IMR-90 (cell line): ENCODE measurements around the gene CD72. TPM values are rescaled to one million over a fixed set of nuclear protein-coding genes. Genes with fewer than 3 reads are reported as not detected.

Experiments used
- ATAC-seq: fragments of 200-7000 bp; cut with Tn5 transposase; 2 replicates; pipeline ENCODE4 v1.9.1; 2020; ENCODE audit warnings: low read depth, mild to moderate bottlenecking, moderate library complexity
- BruUV-seq: library from RNA; stranded (reverse); fragments of 400-500 nt; replicated peaks from 2 replicates; lab custom pipeline; 2021; lab: Mats Ljungman, UMichigan
- CTCF ChIA-PET: fragments of 300-600 bp; formaldehyde crosslinking; extraction: SDS; loops from one replicate; lab custom pipeline; 2021; ENCODE audit warnings: antibody characterized with exemption; lab: Yijun Ruan, JAX
- POLR2A ChIA-PET: fragments of 300-600 bp; sonication (Branson Sonifier 250); formaldehyde crosslinking; loops from one replicate; lab custom pipeline; 2022; ENCODE audit warnings: antibody characterized with exemption; ENCODE audit not compliant: unreplicated experiment; lab: Charles Lee
- DNase-seq: peaks from one replicate; pipeline ENCODE4 v3.0.0; 2013
- H2AFZ ChIP-seq: replicated peaks from 2 replicates; pipeline ENCODE3; 2013; ENCODE audit warnings: low read length, mild to moderate bottlenecking; ENCODE audit not compliant: poor library complexity
- H2AK5ac ChIP-seq: 2 replicates; pipeline ENCODE4 v1.6.1; 2013; ENCODE audit warnings: low read depth, low read length, inconsistent platforms
- H2AK9ac ChIP-seq: replicated peaks from 2 replicates; pipeline ENCODE3; 2013; ENCODE audit warnings: mild to moderate bottlenecking, low read depth, low read length, moderate library complexity; ENCODE audit not compliant: poor library complexity
- H2BK120ac ChIP-seq: 2 replicates; pipeline ENCODE4 v1.6.1; 2013; ENCODE audit warnings: low read depth, low read length, inconsistent platforms
- H2BK15ac ChIP-seq: 3 replicates; pipeline ENCODE4 v1.6.1; 2013; ENCODE audit warnings: low read depth, low read length, inconsistent platforms
- H2BK20ac ChIP-seq: 2 replicates; pipeline ENCODE4 v1.6.1; 2013; ENCODE audit warnings: low read depth, mild to moderate bottlenecking, inconsistent platforms, low read length, moderate library complexity
- H2BK5ac ChIP-seq: 2 replicates; pipeline ENCODE4 v1.6.1; 2013; ENCODE audit warnings: mild to moderate bottlenecking, low read depth, low read length, inconsistent platforms; ENCODE audit not compliant: poor library complexity, severe bottlenecking
- H3K14ac ChIP-seq: replicated peaks from 2 replicates; pipeline ENCODE4 v1.6.1; 2013; ENCODE audit warnings: low read depth, low read length, inconsistent platforms
- H3K18ac ChIP-seq: 2 replicates; pipeline ENCODE4 v1.6.1; 2013; ENCODE audit warnings: low read depth, low read length, control low read depth
- H3K23ac ChIP-seq: 2 replicates; pipeline ENCODE4 v1.6.1; 2013; ENCODE audit warnings: low read depth, low read length, inconsistent platforms
- H3K27ac ChIP-seq: 2 replicates; pipeline ENCODE4 v1.5.1; 2013; ENCODE audit warnings: mild to moderate bottlenecking, control low read depth, low read length; ENCODE audit not compliant: insufficient read depth
- H3K27me3 ChIP-seq: 2 replicates; pipeline ENCODE4 v1.6.1; 2013; ENCODE audit warnings: low read length; ENCODE audit not compliant: control insufficient read depth, insufficient read depth
- H3K36me3 ChIP-seq: 2 replicates; pipeline ENCODE4 v1.6.1; 2013; ENCODE audit warnings: low read length, mixed read lengths; ENCODE audit not compliant: control insufficient read depth, insufficient read depth
- H3K4ac ChIP-seq: 2 replicates; pipeline ENCODE4 v1.6.1; 2013; ENCODE audit warnings: low read depth, low read length, inconsistent platforms
- H3K4me1 ChIP-seq: 2 replicates; pipeline ENCODE4 v1.6.1; 2013; ENCODE audit warnings: low read length, mixed read lengths; ENCODE audit not compliant: control insufficient read depth, insufficient read depth
- H3K4me2 ChIP-seq: 2 replicates; pipeline ENCODE4 v1.6.1; 2013; ENCODE audit warnings: low read depth, mild to moderate bottlenecking, control low read depth, low read length, moderate library complexity
- H3K4me3 ChIP-seq: 2 replicates; pipeline ENCODE4 v1.5.1; 2013; ENCODE audit warnings: low read depth, mild to moderate bottlenecking, control low read depth, low read length, moderate library complexity; ENCODE audit not compliant: insufficient read depth
- H3K56ac ChIP-seq: 2 replicates; pipeline ENCODE4 v1.6.1; 2013; ENCODE audit warnings: low read length, inconsistent platforms; ENCODE audit not compliant: insufficient read depth; ENCODE audit errors: extremely low read depth
- H3K79me1 ChIP-seq, 2 experiments: 2 replicates each; pipeline ENCODE4 v1.6.1; 2013; ENCODE audit warnings: low read length in 2 of 2, inconsistent platforms in 1 of 2, low read depth in 1 of 2
- H3K9ac ChIP-seq: 2 replicates; pipeline ENCODE4 v1.6.1; 2013; ENCODE audit warnings: low read depth, low read length, control low read depth
- H3K9me1 ChIP-seq: 2 replicates; pipeline ENCODE4 v1.6.1; 2013; ENCODE audit warnings: low read length, inconsistent platforms; ENCODE audit not compliant: insufficient read depth
- H3K9me3 ChIP-seq: 2 replicates; pipeline ENCODE4 v1.6.1; 2013; ENCODE audit warnings: low read length; ENCODE audit not compliant: control insufficient read depth, insufficient read depth
- H4K20me1 ChIP-seq: 2 replicates; pipeline ENCODE4 v1.6.1; 2013; ENCODE audit warnings: low read length, inconsistent platforms; ENCODE audit not compliant: insufficient read depth
- H4K5ac ChIP-seq: 2 replicates; pipeline ENCODE4 v1.6.1; 2013; ENCODE audit warnings: mild to moderate bottlenecking, low read depth, low read length, control low read depth
- H4K8ac ChIP-seq, 2 experiments: 2 replicates each; pipeline ENCODE4 v1.6.1; 2013; ENCODE audit warnings: low read depth in 2 of 2, low read length in 2 of 2, control low read depth in 1 of 2, inconsistent platforms in 1 of 2
- H4K91ac ChIP-seq: 2 replicates; pipeline ENCODE4 v1.6.1; 2013; ENCODE audit warnings: low read depth, low read length, inconsistent platforms; ENCODE audit not compliant: insufficient read depth
- CEBPB ChIP-seq: IDR thresholded peaks from 2 replicates; pipeline ENCODE4 v1.6.1; 2012; ENCODE audit warnings: low read depth, low read length, improper control_type of control experiment
- CHD1 ChIP-seq: IDR thresholded peaks from 2 replicates; pipeline ENCODE4 v1.6.1; 2012; ENCODE audit warnings: low read depth, low read length, improper control_type of control experiment
- NFE2L2 ChIP-seq: fragments of 150-350 bp; IDR thresholded peaks from 2 replicates; pipeline ENCODE4 v1.6.1; 2016; ENCODE audit warnings: low read depth, mild to moderate bottlenecking, low read length
- POLR2A ChIP-seq: IDR thresholded peaks from 2 replicates; pipeline ENCODE4 v1.6.1; 2012; ENCODE audit warnings: mild to moderate bottlenecking, low read depth, low read length
- RAD21 ChIP-seq: IDR thresholded peaks from 2 replicates; pipeline ENCODE4 v1.6.1; 2012; ENCODE audit warnings: low read length, improper control_type of control experiment
- RCOR1 ChIP-seq: IDR thresholded peaks from 2 replicates; pipeline ENCODE4 v1.6.1; 2012; ENCODE audit warnings: mild to moderate bottlenecking, low read length, improper control_type of control experiment; ENCODE audit not compliant: insufficient replicate concordance
- RFX5 ChIP-seq: IDR thresholded peaks from 2 replicates; pipeline ENCODE4 v1.8.0; 2012; ENCODE audit warnings: low read depth, mild to moderate bottlenecking, low read length, moderate library complexity
- SMC3 ChIP-seq: fragments of 150-350 bp; IDR thresholded peaks from 2 replicates; pipeline ENCODE4 v1.6.1; 2016; ENCODE audit warnings: low read depth, mild to moderate bottlenecking, antibody characterized with exemption, low read length, moderate library complexity
- WGBS, 2 experiments: methylation state at CpG; one replicate each; pipeline versions ENCODE4 v1.1.5 to v1.1.7; 2013; ENCODE audit warnings: missing lambda C conversion rate in 2 of 2; ENCODE audit not compliant: insufficient read length in 1 of 2; ENCODE audit errors: extremely low coverage in 2 of 2; 5-methylcytosine and 5-hydroxymethylcytosine counted together
- dilution Hi-C: fragments of 300-500 bp; cut with HindIII; formaldehyde crosslinking; loops from one replicate; pipeline ENCODE4 v1.14.3; 2018; ENCODE audit warnings: low sequenced_read_pairs; ENCODE audit not compliant: unreplicated experiment
- in situ Hi-C: fragments of 300-500 bp; cut with MboI; formaldehyde crosslinking; loops from 3 replicates; pipeline ENCODE4 v1.14.3; 2019; ENCODE audit warnings: low sequenced_read_pairs, inconsistent platforms, mixed read lengths
- intact Hi-C: fragments of 100-400 bp; cut with micrococcal nuclease; formaldehyde crosslinking; loops from 2 replicates; pipeline ENCODE4 v1.10.0; 2022
- polyA plus RNA-seq, 3 experiments: library from polyadenylated mRNA; depleted of rRNA; stranded (reverse); fragments of >200 nt; gene quantifications; 2 replicates each; pipeline ENCODE4 v1.2.3, GENCODE V29; 2012; ENCODE audit warnings: low replicate concordance in 1 of 3
- total RNA-seq: library from RNA; depleted of rRNA; stranded (reverse); fragments of >200 nt; gene quantifications from 2 replicates; pipeline ENCODE4 v1.2.3, GENCODE V29; 2012
- TF ChIP-seq, protein P1 (sequence below): conservative IDR thresholded peaks from 2 replicates; pipeline ENCODE4 v1.5.1; 2012; ENCODE audit warnings: mild to moderate bottlenecking, low read depth, low read length, improper control_type of control experiment

The CD72 gene
- total and polyA plus RNA-seq, 2 of the 4 experiments (the other 2 are of a cell fraction): 0.36 to 0.58 TPM

DNA sequence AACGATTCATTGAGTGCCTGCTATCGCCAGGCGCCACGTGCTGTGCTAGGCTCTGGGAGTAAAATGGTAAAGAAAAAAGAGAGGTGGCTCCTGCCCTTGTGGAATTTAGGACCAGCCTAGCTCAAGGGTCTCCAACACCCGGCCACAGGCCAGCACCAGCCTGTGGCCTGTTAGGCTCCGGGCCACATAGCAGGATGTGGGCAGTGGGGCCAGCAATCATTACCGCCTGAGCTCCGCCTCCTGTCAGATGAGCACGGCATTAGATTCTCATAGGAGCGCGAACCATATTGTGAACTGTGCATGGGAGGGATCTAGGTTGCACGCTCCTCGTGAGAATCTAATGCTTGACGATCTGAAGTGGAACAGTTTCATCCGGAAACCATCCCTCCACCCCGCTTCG lies 38.1 kb upstream of the CD72 start:
- H3K23ac ChIP-seq: no peak overlapping the region
- H4K20me1 ChIP-seq: peaks cover 3% of the 10 kb centered on the region; the same call in 1 of the 2 replicates
- H3K4me2 ChIP-seq: no peak overlapping the region
- no peak for ATAC-seq
- intact Hi-C loops: loop anchor here (5.0 to 10.0 kb wide), 4 partner anchors 36 to 172 kb away; partner anchors contain the start of genes HINT2 and SPAG8
- H3K36me3 ChIP-seq: peaks cover 11% of the 10 kb centered on the region
- ChIA-PET POLR2A (no interaction called here), CTCF (interaction anchor here (3.1 kb wide), 1 partner anchor 10 kb away, joined by 19 read pairs; no protein-coding TSS in a partner anchor)
- H3K27me3 ChIP-seq: no peaks in the 10 kb centered on the region
- no peak for DNase-seq
- no peak overlapping the region for H2AK5ac ChIP-seq
- H2AK9ac ChIP-seq: no peak overlapping the region
- no peak overlapping the region for H2BK15ac ChIP-seq
- H3K27ac ChIP-seq: no peak overlapping the region
- H3K4me3 ChIP-seq: no peak overlapping the region
- no peak for TF ChIP-seq POLR2A
- no peak for TF ChIP-seq CEBPB
- no peak for TF ChIP-seq RCOR1
- no peak for TF ChIP-seq RFX5
- TF ChIP-seq CHD1: no peak
- TF ChIP-seq RAD21: no peak
- no peak for TF ChIP-seq SMC3
- no peak for TF ChIP-seq NFE2L2
- TF ChIP-seq, protein P1, sequence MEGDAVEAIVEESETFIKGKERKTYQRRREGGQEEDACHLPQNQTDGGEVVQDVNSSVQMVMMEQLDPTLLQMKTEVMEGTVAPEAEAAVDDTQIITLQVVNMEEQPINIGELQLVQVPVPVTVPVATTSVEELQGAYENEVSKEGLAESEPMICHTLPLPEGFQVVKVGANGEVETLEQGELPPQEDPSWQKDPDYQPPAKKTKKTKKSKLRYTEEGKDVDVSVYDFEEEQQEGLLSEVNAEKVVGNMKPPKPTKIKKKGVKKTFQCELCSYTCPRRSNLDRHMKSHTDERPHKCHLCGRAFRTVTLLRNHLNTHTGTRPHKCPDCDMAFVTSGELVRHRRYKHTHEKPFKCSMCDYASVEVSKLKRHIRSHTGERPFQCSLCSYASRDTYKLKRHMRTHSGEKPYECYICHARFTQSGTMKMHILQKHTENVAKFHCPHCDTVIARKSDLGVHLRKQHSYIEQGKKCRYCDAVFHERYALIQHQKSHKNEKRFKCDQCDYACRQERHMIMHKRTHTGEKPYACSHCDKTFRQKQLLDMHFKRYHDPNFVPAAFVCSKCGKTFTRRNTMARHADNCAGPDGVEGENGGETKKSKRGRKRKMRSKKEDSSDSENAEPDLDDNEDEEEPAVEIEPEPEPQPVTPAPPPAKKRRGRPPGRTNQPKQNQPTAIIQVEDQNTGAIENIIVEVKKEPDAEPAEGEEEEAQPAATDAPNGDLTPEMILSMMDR: no peak
- no peak overlapping the region for H2AFZ ChIP-seq
- no peaks in the 10 kb centered on the region for H3K9me3 ChIP-seq
- no peak overlapping the region for H2BK20ac ChIP-seq
- H3K18ac ChIP-seq: no peak overlapping the region
- H3K9ac ChIP-seq: no peak overlapping the region
- no peak overlapping the region for H3K56ac ChIP-seq
- dilution Hi-C loops: no loop called here
- no peak overlapping the region for H3K4ac ChIP-seq
- H3K79me1 ChIP-seq: peaks cover 8 to 26% of the 10 kb centered on the region in 2 experiments; a peak in 3 of 4 replicates
- H2BK5ac ChIP-seq: no peak overlapping the region
- H3K9me1 ChIP-seq: peaks cover 4% of the 10 kb centered on the region; the same call in 1 of the 2 replicates
- H2BK120ac ChIP-seq: no peak overlapping the region
- WGBS, 2 experiments: 88% methylated on average over 5 of the region's 17 CpGs; no CpG with 5 or more reads in 1 of the 2 experiments
- BruUV-seq: no TSS peak
- in situ Hi-C loops: loop anchor here (10.0 kb wide), 1 partner anchor 152 kb away; no protein-coding TSS in a partner anchor
- peaks cover 14% of the 10 kb centered on the region for H3K4me1 ChIP-seq
- no peak overlapping the region for H3K14ac ChIP-seq
- H4K91ac ChIP-seq: no peak overlapping the region
- H4K8ac ChIP-seq: no peak overlapping the region
- H4K5ac ChIP-seq: no peak overlapping the region
